ENCODE results near the gene RASSF3. TPM values are rescaled to one million over a fixed set of nuclear protein-coding genes. Genes with fewer than 3 reads are reported as not detected.
"Not testable (repeated sequence)": the region's sequence is repeated elsewhere in the genome, so short reads cannot be mapped to it uniquely, and the experiment has no call there.

Gene RASSF3
- total RNA-seq, 1 donor from 2014 or later: 31.8 TPM

DNA sequence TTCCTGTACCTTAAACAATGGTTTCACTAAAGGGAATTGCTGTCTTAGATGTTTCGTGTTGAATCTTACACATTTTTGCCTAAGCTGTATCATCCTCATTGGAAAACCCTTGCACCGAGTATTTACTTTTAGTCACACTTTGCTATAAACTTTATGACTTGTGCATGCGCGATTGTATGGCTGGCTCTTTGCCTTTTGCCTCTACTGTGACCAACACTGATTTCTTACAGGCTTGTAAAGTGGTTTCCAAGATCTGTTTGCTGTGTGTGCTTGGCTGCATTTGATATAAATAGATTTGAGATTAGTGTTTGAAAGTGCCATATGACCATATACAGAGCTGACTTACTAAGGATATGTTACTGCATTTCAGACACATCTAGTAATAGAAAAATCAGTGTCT is 40.5 kb downstream of the RASSF3 start:
- Histone ChIP-seq H3K9me3 (ENCODE audit: control insufficient read depth in 3 of 3, low read length in 3 of 3) (no peaks in the 10 kb centered on the region), H3K9ac (ENCODE audit: low read depth in 1 of 3, low read length in 3 of 3) (no peak overlapping the region), H3K27ac (ENCODE audit: low read depth, low read length) (no peak overlapping the region), H3K36me3 (ENCODE audit: control insufficient read depth in 3 of 3, insufficient read depth in 3 of 3, low read length in 3 of 3) (no peaks in the 10 kb centered on the region), H3K4me1 (ENCODE audit: control insufficient read depth in 3 of 3, insufficient read depth in 3 of 3, low read length in 3 of 3) (peaks cover 0 to 2% (median 0%) of the 10 kb centered on the region in 3 donors), H3K4me3 (ENCODE audit: low read length in 3 of 3) (no peak overlapping the region), H3K27me3 (ENCODE audit: control insufficient read depth in 3 of 3, insufficient read depth in 3 of 3, low read length in 3 of 3) (no peaks in the 10 kb centered on the region)

DNA sequence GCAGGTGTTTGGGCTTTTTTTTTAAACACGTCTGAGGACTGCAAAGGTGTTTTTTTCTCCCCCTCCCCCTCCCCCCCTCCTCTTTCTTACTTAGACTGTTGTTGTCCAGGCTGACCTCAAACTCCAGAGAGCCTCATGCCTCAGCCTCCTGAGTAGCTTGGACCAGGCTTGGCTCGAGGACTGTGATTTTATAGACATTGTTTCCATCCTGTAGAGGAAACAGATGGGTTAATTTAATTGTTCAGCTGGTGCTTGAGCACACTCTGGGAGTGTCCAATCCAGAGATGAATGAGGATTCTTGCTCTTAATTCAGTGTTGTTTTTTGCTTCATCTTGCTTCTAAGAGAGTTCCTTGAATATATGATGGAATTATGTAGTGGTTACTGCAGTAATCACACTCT is 42.1 kb downstream of the RASSF3 start:
- Histone ChIP-seq H3K27ac (ENCODE audit: low read depth, low read length) (no peak overlapping the region), H3K9me3 (ENCODE audit: control insufficient read depth in 3 of 3, low read length in 3 of 3) (no peaks in the 10 kb centered on the region), H3K4me1 (ENCODE audit: control insufficient read depth in 3 of 3, insufficient read depth in 3 of 3, low read length in 3 of 3) (peaks cover 0 to 2% (median 0%) of the 10 kb centered on the region in 3 donors)

DNA sequence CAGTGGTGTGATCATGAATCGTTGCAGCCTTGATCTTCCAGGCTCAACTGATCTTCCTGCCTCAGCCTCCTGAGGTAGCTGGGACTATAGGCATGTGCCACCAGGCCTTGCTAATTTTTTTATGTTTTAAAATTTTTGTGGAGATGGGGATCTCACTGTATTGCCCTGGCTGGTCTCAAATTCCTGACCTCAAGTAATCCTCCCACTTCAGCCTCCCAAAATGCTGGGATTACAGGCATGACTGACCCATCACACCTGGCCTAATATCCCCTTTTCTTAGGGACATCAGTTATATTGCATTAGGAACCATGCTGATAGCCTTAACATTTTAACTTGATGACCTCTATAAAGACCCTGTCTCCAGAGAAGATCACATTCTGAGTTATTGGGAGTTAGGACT is 42.8 kb downstream of the RASSF3 start:
- no peak overlapping the region for H3K27ac ChIP-seq (ENCODE audit: low read depth, low read length)
- H3K27me3 ChIP-seq (ENCODE audit: control insufficient read depth in 3 of 3, insufficient read depth in 3 of 3, low read length in 3 of 3): no peaks in the 10 kb centered on the region
- no peaks in the 10 kb centered on the region for H3K9me3 ChIP-seq (ENCODE audit: control insufficient read depth in 3 of 3, low read length in 3 of 3)
- H3K4me3 ChIP-seq (ENCODE audit: low read length in 3 of 3): no peak overlapping the region
- peaks cover 0 to 2% (median 0%) of the 10 kb centered on the region in 3 donors for H3K36me3 ChIP-seq (ENCODE audit: control insufficient read depth in 3 of 3, insufficient read depth in 3 of 3, low read length in 3 of 3)
- H3K4me1 ChIP-seq (ENCODE audit: control insufficient read depth in 3 of 3, insufficient read depth in 3 of 3, low read length in 3 of 3): peaks cover 0 to 2% (median 0%) of the 10 kb centered on the region in 3 donors
- no peak overlapping the region for H3K9ac ChIP-seq (ENCODE audit: low read depth in 1 of 3, low read length in 3 of 3)

More for the DNA sequence above, 42.1 kb downstream of the RASSF3 start:
- H3K9ac ChIP-seq (ENCODE audit: low read depth in 1 of 3, low read length in 3 of 3): no peak overlapping the region
- H3K36me3 ChIP-seq (ENCODE audit: control insufficient read depth in 3 of 3, insufficient read depth in 3 of 3, low read length in 3 of 3): peaks cover 0 to 2% (median 0%) of the 10 kb centered on the region in 3 donors
- no peaks in the 10 kb centered on the region for H3K27me3 ChIP-seq (ENCODE audit: control insufficient read depth in 3 of 3, insufficient read depth in 3 of 3, low read length in 3 of 3)
- H3K4me3 ChIP-seq (ENCODE audit: low read length in 3 of 3): no peak overlapping the region

DNA sequence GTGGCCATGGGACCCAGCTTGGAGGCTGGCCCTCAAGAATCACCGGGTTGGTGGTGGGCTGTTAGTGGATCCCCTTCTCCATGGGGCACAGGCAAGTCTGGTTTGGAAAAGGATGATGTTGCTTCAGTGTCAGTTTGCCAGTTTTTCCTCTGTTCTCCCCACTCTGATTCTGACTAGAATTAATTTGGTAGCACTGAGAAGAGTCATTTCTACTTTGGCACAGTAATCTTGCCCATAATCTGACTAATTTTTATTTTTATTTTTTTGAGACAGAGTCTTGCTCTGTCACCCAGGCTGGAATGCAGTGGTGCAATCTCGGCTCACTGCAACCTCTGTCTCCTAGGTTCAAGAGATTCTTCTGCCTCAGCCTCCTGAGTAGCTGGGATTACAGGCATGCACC is 43.6 kb downstream of the RASSF3 start:
- H3K27ac ChIP-seq (ENCODE audit: low read depth, low read length); H3K36me3 ChIP-seq (ENCODE audit: control insufficient read depth in 3 of 3, insufficient read depth in 3 of 3, low read length in 3 of 3); H3K9me3 ChIP-seq (ENCODE audit: control insufficient read depth in 3 of 3, low read length in 3 of 3); H3K9ac ChIP-seq (ENCODE audit: low read depth in 1 of 3, low read length in 3 of 3); H3K4me1 ChIP-seq (ENCODE audit: control insufficient read depth in 3 of 3, insufficient read depth in 3 of 3, low read length in 3 of 3); H3K4me3 ChIP-seq (ENCODE audit: low read length in 3 of 3); H3K27me3 ChIP-seq (ENCODE audit: control insufficient read depth in 3 of 3, insufficient read depth in 3 of 3, low read length in 3 of 3): not testable (repeated sequence)

DNA sequence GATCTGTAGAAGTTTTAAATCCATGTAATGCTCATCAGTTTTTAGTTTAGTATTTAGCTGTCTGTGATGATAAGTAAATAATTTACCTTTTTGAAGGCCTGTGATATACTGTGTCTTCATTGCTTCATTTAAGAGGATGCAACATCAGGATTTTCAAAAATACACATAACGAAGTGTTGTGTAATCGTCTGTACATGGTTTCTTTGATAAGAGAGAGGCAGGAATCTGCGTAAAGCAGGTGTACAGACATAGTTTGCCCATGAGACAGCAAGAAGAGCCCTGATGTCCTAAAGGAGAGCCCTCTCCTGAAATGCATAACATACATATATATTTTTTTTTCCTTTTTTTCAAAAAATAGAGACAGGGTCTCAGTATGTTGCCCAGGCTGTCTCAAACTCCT is 44.8 kb downstream of the RASSF3 start:
- Histone ChIP-seq H3K4me3 (ENCODE audit: low read length in 3 of 3) (no peak overlapping the region), H3K9ac (ENCODE audit: low read depth in 1 of 3, low read length in 3 of 3) (no peak overlapping the region), H3K36me3 (ENCODE audit: control insufficient read depth in 3 of 3, insufficient read depth in 3 of 3, low read length in 3 of 3) (peaks cover 0 to 2% (median 0%) of the 10 kb centered on the region in 3 donors), H3K4me1 (ENCODE audit: control insufficient read depth in 3 of 3, insufficient read depth in 3 of 3, low read length in 3 of 3) (peaks cover 0 to under 1% (median 0%) of the 10 kb centered on the region in 3 donors), H3K9me3 (ENCODE audit: control insufficient read depth in 3 of 3, low read length in 3 of 3) (no peaks in the 10 kb centered on the region), H3K27ac (ENCODE audit: low read depth, low read length) (no peak overlapping the region), H3K27me3 (ENCODE audit: control insufficient read depth in 3 of 3, insufficient read depth in 3 of 3, low read length in 3 of 3) (no peaks in the 10 kb centered on the region)

DNA sequence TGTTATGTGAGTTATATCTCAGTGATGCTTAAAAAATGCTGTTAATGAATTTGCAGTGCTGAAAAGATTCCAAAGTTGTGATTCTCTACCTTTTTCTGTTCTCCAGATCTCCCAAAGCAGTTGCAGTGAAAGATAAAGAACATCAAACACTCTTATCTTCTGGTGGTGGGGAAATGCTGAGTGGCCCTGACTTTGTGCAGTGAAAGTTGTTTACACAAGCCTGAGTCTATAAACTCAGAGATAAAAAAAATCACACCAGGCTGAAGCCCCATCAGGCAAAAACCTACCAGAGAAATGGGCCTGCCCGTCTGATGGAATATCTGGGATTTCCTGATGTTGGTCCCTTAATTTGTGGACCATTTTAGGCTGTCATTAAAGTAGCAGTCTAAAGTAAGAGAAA is 46.1 kb downstream of the RASSF3 start:
- Histone ChIP-seq H3K36me3 (ENCODE audit: control insufficient read depth in 3 of 3, insufficient read depth in 3 of 3, low read length in 3 of 3) (peaks cover 0 to 2% (median 0%) of the 10 kb centered on the region in 3 donors), H3K27ac (ENCODE audit: low read depth, low read length) (no peak overlapping the region), H3K4me3 (ENCODE audit: low read length in 3 of 3) (no peak overlapping the region), H3K9ac (ENCODE audit: low read depth in 1 of 3, low read length in 3 of 3) (no peak overlapping the region), H3K9me3 (ENCODE audit: control insufficient read depth in 3 of 3, low read length in 3 of 3) (no peaks in the 10 kb centered on the region), H3K4me1 (ENCODE audit: control insufficient read depth in 3 of 3, insufficient read depth in 3 of 3, low read length in 3 of 3) (no peaks in the 10 kb centered on the region), H3K27me3 (ENCODE audit: control insufficient read depth in 3 of 3, insufficient read depth in 3 of 3, low read length in 3 of 3) (no peaks in the 10 kb centered on the region)

DNA sequence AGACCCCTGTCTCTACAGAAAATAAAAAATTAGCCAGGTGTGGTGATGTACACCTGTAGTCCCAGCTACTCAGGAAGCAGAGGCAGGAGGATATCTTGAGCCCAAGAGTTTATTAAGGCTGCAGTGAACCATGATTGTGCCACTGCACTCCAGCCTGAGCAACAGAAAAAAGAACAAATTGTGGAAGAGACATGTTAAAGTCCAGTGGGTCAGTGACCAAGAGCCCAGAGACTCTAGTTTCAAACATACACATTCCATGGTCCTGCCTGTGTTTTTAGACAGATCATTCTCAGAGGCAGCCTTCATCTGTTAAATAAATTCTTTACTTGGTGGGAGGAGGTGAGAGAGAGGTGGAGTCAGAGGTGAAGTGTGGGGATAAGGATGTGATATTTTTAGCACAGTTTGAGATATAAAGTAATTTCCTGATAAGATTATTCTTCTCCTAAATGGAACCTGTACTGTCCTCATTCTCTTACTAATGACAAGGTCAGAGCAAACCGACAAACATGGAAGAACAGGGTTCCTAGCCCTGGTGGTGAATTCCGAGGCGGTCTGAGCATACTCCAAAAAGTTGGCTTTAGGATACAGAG is 48.7 kb downstream of the RASSF3 start:
- Histone ChIP-seq H3K36me3 (ENCODE audit: control insufficient read depth in 3 of 3, insufficient read depth in 3 of 3, low read length in 3 of 3) (peaks cover 0 to 2% (median 0%) of the 10 kb centered on the region in 3 donors), H3K9me3 (ENCODE audit: control insufficient read depth in 3 of 3, low read length in 3 of 3) (no peaks in the 10 kb centered on the region), H3K4me1 (ENCODE audit: control insufficient read depth in 3 of 3, insufficient read depth in 3 of 3, low read length in 3 of 3) (no peaks in the 10 kb centered on the region), H3K9ac (ENCODE audit: low read depth in 1 of 3, low read length in 3 of 3) (no peak overlapping the region), H3K27me3 (ENCODE audit: control insufficient read depth in 3 of 3, insufficient read depth in 3 of 3, low read length in 3 of 3) (no peaks in the 10 kb centered on the region), H3K4me3 (ENCODE audit: low read length in 3 of 3) (no peak overlapping the region), H3K27ac (ENCODE audit: low read depth, low read length) (no peak overlapping the region)

DNA sequence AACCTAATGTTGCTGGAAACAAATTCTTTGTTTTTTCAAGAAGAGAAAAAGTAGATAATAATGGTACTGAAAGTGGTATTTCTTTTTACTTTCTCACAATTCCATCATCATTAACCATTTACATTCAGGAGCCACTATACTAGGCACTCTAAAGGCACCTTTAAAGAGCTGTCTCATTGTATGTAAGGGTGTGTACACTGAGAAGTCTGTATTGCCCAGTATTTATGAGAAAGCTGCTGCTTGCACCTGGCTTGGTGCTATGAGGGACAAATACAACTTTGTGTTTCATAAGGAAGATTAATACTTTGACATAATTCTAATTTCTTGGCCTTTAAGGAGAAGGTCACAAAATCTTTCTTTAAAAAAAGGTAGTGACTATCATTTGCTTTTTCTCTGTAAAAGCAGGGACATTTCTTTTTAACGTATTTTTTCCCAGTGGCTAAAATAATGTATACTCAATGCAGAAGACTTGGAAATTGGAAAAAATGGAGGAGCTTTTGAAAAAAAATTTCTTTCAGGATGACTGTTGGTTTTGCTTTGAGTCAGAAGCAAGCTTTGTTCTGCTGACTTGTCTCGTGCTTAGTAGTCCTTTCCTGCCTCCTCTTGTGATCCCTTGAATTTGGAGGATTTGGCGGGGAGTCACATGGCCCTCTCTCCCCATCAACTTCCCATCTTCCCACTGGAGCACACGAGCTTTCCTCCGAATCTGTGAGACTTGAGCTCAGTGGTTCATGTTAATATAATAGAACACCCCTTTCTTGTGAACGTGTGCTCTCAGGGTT is 50.1 kb downstream of the RASSF3 start:
- H3K27ac ChIP-seq (ENCODE audit: low read depth, low read length): no peak overlapping the region
- H3K36me3 ChIP-seq (ENCODE audit: control insufficient read depth in 3 of 3, insufficient read depth in 3 of 3, low read length in 3 of 3): peaks cover 0 to 2% (median 0%) of the 10 kb centered on the region in 3 donors
- H3K9ac ChIP-seq (ENCODE audit: low read depth in 1 of 3, low read length in 3 of 3): no peak overlapping the region
- H3K9me3 ChIP-seq (ENCODE audit: control insufficient read depth in 3 of 3, low read length in 3 of 3): no peaks in the 10 kb centered on the region
- no peaks in the 10 kb centered on the region for H3K27me3 ChIP-seq (ENCODE audit: control insufficient read depth in 3 of 3, insufficient read depth in 3 of 3, low read length in 3 of 3)
- H3K4me1 ChIP-seq (ENCODE audit: control insufficient read depth in 3 of 3, insufficient read depth in 3 of 3, low read length in 3 of 3): peaks cover 0 to 2% (median 1%) of the 10 kb centered on the region in 3 donors
- no peak overlapping the region for H3K4me3 ChIP-seq (ENCODE audit: low read length in 3 of 3)

DNA sequence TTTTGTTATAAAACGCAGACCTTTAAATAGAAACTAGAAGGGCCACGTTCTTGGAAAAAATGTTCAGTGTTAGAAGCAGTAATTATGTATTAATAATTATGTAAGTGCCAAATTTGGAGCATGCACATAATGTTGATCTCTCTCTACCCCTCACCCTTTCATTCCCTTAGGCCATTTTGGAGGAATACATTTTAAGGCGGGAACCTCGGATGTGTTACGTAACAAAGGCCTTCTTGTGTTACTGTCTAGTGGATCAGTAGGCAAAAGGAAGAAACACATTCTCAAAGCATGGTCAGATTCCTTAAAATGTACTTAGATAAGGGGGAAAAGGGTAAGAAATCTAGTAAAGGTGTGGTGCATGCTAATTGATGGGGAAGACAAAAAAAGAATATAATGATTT is 52.7 kb downstream of the RASSF3 start:
- Histone ChIP-seq H3K9me3 (ENCODE audit: control insufficient read depth in 3 of 3, low read length in 3 of 3) (no peaks in the 10 kb centered on the region), H3K4me1 (ENCODE audit: control insufficient read depth in 3 of 3, insufficient read depth in 3 of 3, low read length in 3 of 3) (peaks cover 5 to 7% (median 7%) of the 10 kb centered on the region in 3 donors), H3K9ac (ENCODE audit: low read depth in 1 of 3, low read length in 3 of 3) (no peak overlapping the region), H3K27ac (ENCODE audit: low read depth, low read length) (no peak overlapping the region), H3K36me3 (ENCODE audit: control insufficient read depth in 3 of 3, insufficient read depth in 3 of 3, low read length in 3 of 3) (no peaks in the 10 kb centered on the region), H3K27me3 (ENCODE audit: control insufficient read depth in 3 of 3, insufficient read depth in 3 of 3, low read length in 3 of 3) (no peaks in the 10 kb centered on the region), H3K4me3 (ENCODE audit: low read length in 3 of 3) (no peak overlapping the region)

DNA sequence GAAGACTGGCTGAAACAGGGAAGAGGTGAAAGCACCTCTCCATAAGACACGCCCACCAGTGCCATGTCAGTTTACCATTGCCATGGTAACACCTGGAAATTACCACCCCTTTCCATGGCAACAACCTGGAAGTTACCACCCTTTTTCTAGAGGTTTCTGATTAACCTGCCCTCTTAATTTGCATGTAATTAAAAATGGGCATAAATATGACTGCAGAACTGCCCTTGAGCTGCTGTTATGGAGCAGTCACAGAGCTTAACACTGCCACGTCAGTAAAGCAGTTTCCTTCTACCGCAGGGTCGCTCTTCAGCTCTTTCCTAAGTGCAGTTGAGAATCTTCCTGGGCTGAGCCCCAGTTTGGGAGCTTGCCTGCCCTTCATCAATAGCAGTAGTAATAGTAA is 55.2 kb downstream of the RASSF3 start:
- peak overlapping the region in 1 of 3 donors; percentile 28 for H3K9ac ChIP-seq (ENCODE audit: low read depth in 1 of 3, low read length in 3 of 3)
- no peaks in the 10 kb centered on the region for H3K36me3 ChIP-seq (ENCODE audit: control insufficient read depth in 3 of 3, insufficient read depth in 3 of 3, low read length in 3 of 3)
- H3K27me3 ChIP-seq (ENCODE audit: control insufficient read depth in 3 of 3, insufficient read depth in 3 of 3, low read length in 3 of 3): no peaks in the 10 kb centered on the region
- peaks cover 10 to 15% (median 14%) of the 10 kb centered on the region in 3 donors for H3K4me1 ChIP-seq (ENCODE audit: control insufficient read depth in 3 of 3, insufficient read depth in 3 of 3, low read length in 3 of 3)
- H3K9me3 ChIP-seq (ENCODE audit: control insufficient read depth in 3 of 3, low read length in 3 of 3): no peaks in the 10 kb centered on the region
- no peak overlapping the region for H3K27ac ChIP-seq (ENCODE audit: low read depth, low read length)
- no peak overlapping the region for H3K4me3 ChIP-seq (ENCODE audit: low read length in 3 of 3)
